Fibroblast of pulmonary artery (primary cell): ENCODE results near the gene CASKIN2.

Source experiments
- DNase-seq: peaks from one replicate; pipeline ENCODE4 v3.0.0-alpha.2; 2010; ENCODE audit warnings: low read depth
- H3K4me3 ChIP-seq: replicated peaks from 2 replicates; pipeline ENCODE4 v1.5.1; 2011; ENCODE audit warnings: low read depth, mild to moderate bottlenecking, control low read depth, low read length, moderate library complexity
- CTCF ChIP-seq: IDR thresholded peaks from 2 replicates; pipeline ENCODE4 v1.5.1; 2011; ENCODE audit warnings: mild to moderate bottlenecking, control low read depth, low read length, inconsistent platforms; ENCODE audit errors: missing control alignments

CASKIN2 gene

GRCh38 chr17:75508931-75509361 is 6.4 kb downstream of the CASKIN2 start:
- no peak overlapping the region for H3K4me3 ChIP-seq
- TF ChIP-seq CTCF = no peak
- DNase-seq = no peak

GRCh38 chr17:75507733-75508719 is 7.3 kb downstream of the CASKIN2 start:
- TF ChIP-seq CTCF = no peak
- DNase-seq = no peak
- H3K4me3 ChIP-seq = no peak overlapping the region

- TF ChIP-seq CTCF = no peak
- H3K4me3 ChIP-seq = no peak overlapping the region
- no peak for DNase-seq
Measured at GRCh38 chr17:75506888-75507287, 8.4 kb downstream of the CASKIN2 start.

GRCh38 chr17:75506134-75506533 is 9.2 kb downstream of the CASKIN2 start:
- TF ChIP-seq CTCF = no peak
- DNase-seq = no peak
- H3K4me3 ChIP-seq = no peak overlapping the region

- DNase-seq = no peak
- no peak for TF ChIP-seq CTCF
Measured at GRCh38 chr17:75505640-75506039, 9.7 kb downstream of the CASKIN2 start.

GRCh38 chr17:75505152-75505409 is 10.3 kb downstream of the CASKIN2 start:
- DNase-seq = no peak
- TF ChIP-seq CTCF = no peak
- H3K4me3 ChIP-seq = no peak overlapping the region

More at GRCh38 chr17:75505640-75506039, 9.7 kb downstream of the CASKIN2 start:
- H3K4me3 ChIP-seq = no peak overlapping the region
